Fibroblast of lung (primary cell): ENCODE measurements around the gene GSTK1.
A peak's percentile ranks its signal among the peaks of the same experiment; 100 is the strongest.

ENCODE experiments used
- EZH2 ChIP-seq: IDR thresholded peaks from 2 replicates; pipeline ENCODE4 v1.5.1; 2012; ENCODE audit warnings: low read length, control low read depth, mild to moderate bottlenecking; ENCODE audit errors: missing control alignments
- TF ChIP-seq, protein P1 (sequence below), 2 donors: IDR thresholded peaks in 1 of 2; conservative IDR thresholded peaks in 1 of 2; 1 replicate in 1 of 2; 2 replicates in 1 of 2; pipeline ENCODE4 v1.5.1; 2011 to 2012; ENCODE audit warnings: low read length in 2 of 2, control low read depth in 1 of 2, inconsistent platforms in 1 of 2, low read depth in 1 of 2, mild to moderate bottlenecking in 1 of 2

- no peak for TF ChIP-seq EZH2
- TF ChIP-seq, protein P1, sequence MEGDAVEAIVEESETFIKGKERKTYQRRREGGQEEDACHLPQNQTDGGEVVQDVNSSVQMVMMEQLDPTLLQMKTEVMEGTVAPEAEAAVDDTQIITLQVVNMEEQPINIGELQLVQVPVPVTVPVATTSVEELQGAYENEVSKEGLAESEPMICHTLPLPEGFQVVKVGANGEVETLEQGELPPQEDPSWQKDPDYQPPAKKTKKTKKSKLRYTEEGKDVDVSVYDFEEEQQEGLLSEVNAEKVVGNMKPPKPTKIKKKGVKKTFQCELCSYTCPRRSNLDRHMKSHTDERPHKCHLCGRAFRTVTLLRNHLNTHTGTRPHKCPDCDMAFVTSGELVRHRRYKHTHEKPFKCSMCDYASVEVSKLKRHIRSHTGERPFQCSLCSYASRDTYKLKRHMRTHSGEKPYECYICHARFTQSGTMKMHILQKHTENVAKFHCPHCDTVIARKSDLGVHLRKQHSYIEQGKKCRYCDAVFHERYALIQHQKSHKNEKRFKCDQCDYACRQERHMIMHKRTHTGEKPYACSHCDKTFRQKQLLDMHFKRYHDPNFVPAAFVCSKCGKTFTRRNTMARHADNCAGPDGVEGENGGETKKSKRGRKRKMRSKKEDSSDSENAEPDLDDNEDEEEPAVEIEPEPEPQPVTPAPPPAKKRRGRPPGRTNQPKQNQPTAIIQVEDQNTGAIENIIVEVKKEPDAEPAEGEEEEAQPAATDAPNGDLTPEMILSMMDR (conservative IDR thresholded peaks at IDR 0.05 in 1 of 2, IDR thresholded peaks at IDR 0.05 in 1 of 2; ENCODE audit: low read depth in 1 of 2, low read length in 2 of 2) = peak; percentile 20 to 41
Observed at GRCh38 chr7:143287935-143288826, 24.9 kb downstream of the GSTK1 start, which contains the start of gene CASP2.
